GM10847 (cell line): Measurements from ENCODE around the gene OR6B2.

Experiments
- POLR2A ChIP-seq: IDR thresholded peaks from 2 replicates; pipeline ENCODE4 v1.6.1; 2011; ENCODE audit not compliant: insufficient read length; ENCODE audit errors: extremely low read depth

The OR6B2 gene

GRCh38 chr2:240048237-240048636 lies 18.0 kb upstream of the OR6B2 start:
- no peak for TF ChIP-seq POLR2A

- no peak for TF ChIP-seq POLR2A
Observed at GRCh38 chr2:240045098-240045497, 14.9 kb upstream of the OR6B2 start.

DNA sequence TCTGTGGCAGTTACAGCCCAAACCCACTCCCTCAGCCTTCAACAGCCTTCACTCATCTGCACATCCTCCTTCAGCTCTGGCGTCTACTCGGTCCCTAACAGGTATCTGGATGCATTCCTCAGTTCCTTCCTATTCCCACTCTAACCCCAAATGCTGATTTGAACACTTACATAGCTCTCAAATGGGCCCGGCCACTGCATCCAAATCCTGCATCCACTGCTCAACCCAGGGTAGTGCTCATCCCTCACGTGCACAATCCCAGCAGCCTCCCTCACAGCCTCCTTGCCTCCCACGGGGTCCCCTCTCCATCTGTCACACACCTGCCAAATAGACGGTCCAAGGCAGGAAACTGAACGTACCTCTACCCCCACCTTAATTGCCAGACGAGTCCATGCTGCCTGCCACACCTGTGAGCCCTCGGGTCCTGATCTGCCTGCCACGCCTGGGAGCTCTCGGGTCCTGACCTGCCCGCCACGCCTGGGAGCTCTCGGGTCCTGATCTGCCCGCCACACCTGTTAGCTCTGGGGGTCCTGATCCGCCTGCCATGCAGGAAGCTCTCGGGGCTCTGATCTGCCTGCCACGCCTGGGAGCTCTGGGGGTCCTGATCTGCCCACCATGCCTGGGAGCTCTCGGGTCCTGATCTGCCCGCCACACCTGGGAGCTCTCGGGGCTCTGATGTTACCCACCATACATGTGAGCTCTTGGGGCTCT lies 13.2 kb upstream of the OR6B2 start:
- TF ChIP-seq POLR2A, result no peak

- TF ChIP-seq POLR2A, result no peak
Observed at GRCh38 chr2:240042740-240043139, 12.5 kb upstream of the OR6B2 start.

DNA sequence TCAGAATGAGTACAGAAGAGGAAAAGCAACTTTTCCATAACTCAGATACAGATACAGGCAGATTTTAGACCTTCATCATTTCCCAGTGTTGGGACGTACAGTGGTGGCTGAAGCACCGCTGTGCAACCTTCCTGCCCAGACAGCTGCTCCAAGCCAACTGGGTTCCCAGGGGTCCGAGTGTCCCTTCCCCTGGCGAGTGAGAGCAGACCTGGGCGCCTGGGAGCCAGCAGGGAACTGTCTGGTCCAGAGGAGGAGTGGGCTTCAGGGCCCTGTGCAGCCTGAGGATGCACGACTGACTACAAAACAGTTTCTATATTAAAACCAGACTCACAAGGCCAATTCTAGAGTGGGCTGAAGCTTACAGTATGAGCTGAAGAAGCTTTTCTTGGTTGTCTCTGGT lies 11.1 kb upstream of the OR6B2 start:
- TF ChIP-seq POLR2A, result no peak

GRCh38 chr2:240037358-240037757 lies 7.1 kb upstream of the OR6B2 start:
- no peak for TF ChIP-seq POLR2A

GRCh38 chr2:240033330-240033678 lies 3.1 kb upstream of the OR6B2 start:
- TF ChIP-seq POLR2A, result no peak

DNA sequence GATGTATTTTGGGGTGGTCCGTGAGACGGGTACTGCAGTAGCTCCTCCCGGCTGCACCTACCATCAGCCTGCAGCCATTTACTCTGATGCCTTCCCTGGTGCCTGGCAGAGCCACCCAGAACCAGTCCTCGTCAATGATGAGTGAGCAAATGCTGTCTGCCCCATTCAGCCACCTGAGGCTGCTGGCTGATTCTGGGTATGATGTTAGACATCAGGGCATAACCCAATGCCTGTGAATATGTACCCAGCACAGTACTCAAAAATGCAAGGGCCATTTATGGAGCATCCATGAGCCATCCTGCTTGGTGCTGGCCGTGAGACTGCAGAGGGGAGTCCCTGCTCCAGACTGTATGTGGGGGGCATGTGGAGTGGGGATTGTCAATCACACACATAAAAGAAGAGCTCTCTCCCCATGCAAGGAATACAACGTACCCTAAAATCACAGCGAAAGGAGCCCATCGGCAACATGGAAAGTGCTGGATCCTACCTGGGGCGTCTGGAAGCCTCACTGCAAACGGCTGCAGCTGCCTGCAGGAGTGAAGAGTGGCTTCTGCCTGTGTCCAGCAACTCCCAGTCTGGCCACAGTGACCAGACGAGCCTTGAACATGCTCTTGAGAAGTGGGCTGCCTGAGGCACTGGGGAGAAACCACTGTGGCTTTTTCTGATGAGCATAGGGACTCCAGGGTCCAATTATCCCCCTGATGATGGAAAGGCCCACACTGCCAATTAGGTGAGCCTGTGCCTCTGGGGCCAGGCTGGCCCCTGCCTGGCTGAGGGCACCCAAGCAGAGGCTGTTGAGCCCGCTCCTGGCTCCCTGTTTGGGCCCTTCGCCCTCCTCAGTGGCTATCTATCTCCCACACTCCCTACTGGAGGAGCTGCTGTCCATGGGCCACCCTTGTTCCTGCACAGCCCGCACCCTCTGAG lies 2.4 kb upstream of the OR6B2 start:
- TF ChIP-seq POLR2A, result no peak

DNA sequence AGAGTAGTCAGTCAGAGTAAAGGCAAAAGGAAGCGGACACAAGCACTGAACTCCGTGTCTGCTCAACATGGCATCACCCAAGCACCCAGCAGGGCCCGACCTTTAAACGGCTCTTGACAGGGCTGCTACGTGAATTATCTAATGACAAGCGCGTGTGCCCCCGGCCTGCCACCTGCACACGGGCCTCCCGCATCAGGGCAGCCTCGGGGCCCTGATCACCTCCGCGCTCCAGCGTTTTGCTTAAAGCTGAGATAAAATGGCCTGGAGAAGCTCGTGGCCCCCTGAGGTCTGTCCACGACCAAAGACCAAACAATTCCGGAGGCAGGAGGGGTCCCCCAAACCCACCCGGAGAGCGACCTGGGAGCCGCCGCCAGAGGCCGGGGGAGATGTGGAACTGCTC lies 5.5 kb downstream of the OR6B2 start:
- TF ChIP-seq POLR2A, result no peak

DNA sequence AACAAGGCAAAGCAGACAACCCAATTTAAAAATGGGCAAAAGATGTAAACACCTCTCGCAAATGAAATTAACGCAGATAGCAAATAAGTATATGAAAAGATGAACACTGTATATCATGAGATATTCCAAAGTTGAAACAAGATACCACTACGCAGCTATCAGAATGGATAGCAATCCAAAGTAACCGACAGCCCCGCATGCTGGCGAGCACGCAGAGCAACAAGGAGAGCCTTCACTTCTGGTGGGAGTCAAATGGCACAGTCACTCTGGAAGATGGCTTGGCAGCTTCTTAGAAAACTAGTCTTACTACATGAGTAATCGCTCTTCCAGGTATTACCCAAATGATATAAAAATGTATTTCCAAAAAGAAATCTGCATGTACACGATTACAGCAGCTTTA lies 6.4 kb downstream of the OR6B2 start:
- TF ChIP-seq POLR2A, result no peak

GRCh38 chr2:240021488-240022104 lies 8.6 kb downstream of the OR6B2 start:
- TF ChIP-seq POLR2A, result no peak

GRCh38 chr2:240018071-240018750 lies 12.0 kb downstream of the OR6B2 start:
- TF ChIP-seq POLR2A, result no peak

DNA sequence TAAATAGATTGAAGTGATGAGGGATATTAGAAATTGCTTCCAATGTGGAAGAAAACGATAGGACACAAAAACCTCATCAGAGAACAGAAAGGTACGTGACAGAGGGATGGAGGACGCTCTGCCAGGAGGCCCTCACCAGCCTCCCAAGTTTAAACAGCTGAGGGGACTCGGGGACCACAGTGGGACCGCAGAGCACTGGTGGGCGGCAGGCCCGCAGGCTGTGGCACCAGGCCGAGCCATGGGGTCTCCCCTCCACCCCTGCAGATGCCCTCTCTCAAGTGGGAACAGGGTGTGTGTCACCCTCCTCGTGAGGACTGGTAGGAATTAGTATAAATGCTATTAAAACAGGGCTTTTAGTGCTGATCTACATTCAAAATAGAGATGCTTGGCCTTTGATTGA lies 15.9 kb downstream of the OR6B2 start:
- TF ChIP-seq POLR2A, result no peak

GRCh38 chr2:240013343-240013742 lies 16.9 kb downstream of the OR6B2 start:
- TF ChIP-seq POLR2A, result no peak

GRCh38 chr2:240002983-240003382 lies 27.2 kb downstream of the OR6B2 start:
- no peak for TF ChIP-seq POLR2A

- no peak for TF ChIP-seq POLR2A
Observed at GRCh38 chr2:240000671-240001070, 29.6 kb downstream of the OR6B2 start.
